IMR-90 (cell line): ENCODE results near the gene SPTB. TPM values are rescaled to one million over a fixed set of nuclear protein-coding genes. Genes with fewer than 3 reads are reported as not detected.

Source experiments
- ATAC-seq: fragments of 200-7000 bp; cut with Tn5 transposase; 2 replicates; pipeline ENCODE4 v1.9.1; 2020; ENCODE audit warnings: low read depth, mild to moderate bottlenecking, moderate library complexity
- BruUV-seq: library from RNA; stranded (reverse); fragments of 400-500 nt; replicated peaks from 2 replicates; lab custom pipeline; 2021; lab: Mats Ljungman, UMichigan
- CTCF ChIA-PET: fragments of 300-600 bp; formaldehyde crosslinking; extraction: SDS; loops from one replicate; lab custom pipeline; 2021; ENCODE audit warnings: antibody characterized with exemption; lab: Yijun Ruan, JAX
- POLR2A ChIA-PET: fragments of 300-600 bp; sonication (Branson Sonifier 250); formaldehyde crosslinking; loops from one replicate; lab custom pipeline; 2022; ENCODE audit warnings: antibody characterized with exemption; ENCODE audit not compliant: unreplicated experiment; lab: Charles Lee
- DNase-seq: peaks from one replicate; pipeline ENCODE4 v3.0.0; 2013
- H2AFZ ChIP-seq: replicated peaks from 2 replicates; pipeline ENCODE3; 2013; ENCODE audit warnings: low read length, mild to moderate bottlenecking; ENCODE audit not compliant: poor library complexity
- H2AK5ac ChIP-seq: 2 replicates; pipeline ENCODE4 v1.6.1; 2013; ENCODE audit warnings: low read depth, low read length, inconsistent platforms
- H2AK9ac ChIP-seq: replicated peaks from 2 replicates; pipeline ENCODE3; 2013; ENCODE audit warnings: mild to moderate bottlenecking, low read depth, low read length, moderate library complexity; ENCODE audit not compliant: poor library complexity
- H2BK120ac ChIP-seq: 2 replicates; pipeline ENCODE4 v1.6.1; 2013; ENCODE audit warnings: low read depth, low read length, inconsistent platforms
- H2BK15ac ChIP-seq: 3 replicates; pipeline ENCODE4 v1.6.1; 2013; ENCODE audit warnings: low read depth, low read length, inconsistent platforms
- H2BK20ac ChIP-seq: 2 replicates; pipeline ENCODE4 v1.6.1; 2013; ENCODE audit warnings: low read depth, mild to moderate bottlenecking, inconsistent platforms, low read length, moderate library complexity
- H2BK5ac ChIP-seq: 2 replicates; pipeline ENCODE4 v1.6.1; 2013; ENCODE audit warnings: mild to moderate bottlenecking, low read depth, low read length, inconsistent platforms; ENCODE audit not compliant: poor library complexity, severe bottlenecking
- H3K14ac ChIP-seq: replicated peaks from 2 replicates; pipeline ENCODE4 v1.6.1; 2013; ENCODE audit warnings: low read depth, low read length, inconsistent platforms
- H3K18ac ChIP-seq: 2 replicates; pipeline ENCODE4 v1.6.1; 2013; ENCODE audit warnings: low read depth, low read length, control low read depth
- H3K23ac ChIP-seq: 2 replicates; pipeline ENCODE4 v1.6.1; 2013; ENCODE audit warnings: low read depth, low read length, inconsistent platforms
- H3K27ac ChIP-seq: 2 replicates; pipeline ENCODE4 v1.5.1; 2013; ENCODE audit warnings: mild to moderate bottlenecking, control low read depth, low read length; ENCODE audit not compliant: insufficient read depth
- H3K27me3 ChIP-seq: 2 replicates; pipeline ENCODE4 v1.6.1; 2013; ENCODE audit warnings: low read length; ENCODE audit not compliant: control insufficient read depth, insufficient read depth
- H3K36me3 ChIP-seq: 2 replicates; pipeline ENCODE4 v1.6.1; 2013; ENCODE audit warnings: low read length, mixed read lengths; ENCODE audit not compliant: control insufficient read depth, insufficient read depth
- H3K4ac ChIP-seq: 2 replicates; pipeline ENCODE4 v1.6.1; 2013; ENCODE audit warnings: low read depth, low read length, inconsistent platforms
- H3K4me1 ChIP-seq: 2 replicates; pipeline ENCODE4 v1.6.1; 2013; ENCODE audit warnings: low read length, mixed read lengths; ENCODE audit not compliant: control insufficient read depth, insufficient read depth
- H3K4me2 ChIP-seq: 2 replicates; pipeline ENCODE4 v1.6.1; 2013; ENCODE audit warnings: low read depth, mild to moderate bottlenecking, control low read depth, low read length, moderate library complexity
- H3K4me3 ChIP-seq: 2 replicates; pipeline ENCODE4 v1.5.1; 2013; ENCODE audit warnings: low read depth, mild to moderate bottlenecking, control low read depth, low read length, moderate library complexity; ENCODE audit not compliant: insufficient read depth
- H3K56ac ChIP-seq: 2 replicates; pipeline ENCODE4 v1.6.1; 2013; ENCODE audit warnings: low read length, inconsistent platforms; ENCODE audit not compliant: insufficient read depth; ENCODE audit errors: extremely low read depth
- H3K79me1 ChIP-seq, 2 experiments: 2 replicates each; pipeline ENCODE4 v1.6.1; 2013; ENCODE audit warnings: low read length in 2 of 2, inconsistent platforms in 1 of 2, low read depth in 1 of 2
- H3K9ac ChIP-seq: 2 replicates; pipeline ENCODE4 v1.6.1; 2013; ENCODE audit warnings: low read depth, low read length, control low read depth
- H3K9me1 ChIP-seq: 2 replicates; pipeline ENCODE4 v1.6.1; 2013; ENCODE audit warnings: low read length, inconsistent platforms; ENCODE audit not compliant: insufficient read depth
- H3K9me3 ChIP-seq: 2 replicates; pipeline ENCODE4 v1.6.1; 2013; ENCODE audit warnings: low read length; ENCODE audit not compliant: control insufficient read depth, insufficient read depth
- H4K20me1 ChIP-seq: 2 replicates; pipeline ENCODE4 v1.6.1; 2013; ENCODE audit warnings: low read length, inconsistent platforms; ENCODE audit not compliant: insufficient read depth
- H4K5ac ChIP-seq: 2 replicates; pipeline ENCODE4 v1.6.1; 2013; ENCODE audit warnings: mild to moderate bottlenecking, low read depth, low read length, control low read depth
- H4K8ac ChIP-seq, 2 experiments: 2 replicates each; pipeline ENCODE4 v1.6.1; 2013; ENCODE audit warnings: low read depth in 2 of 2, low read length in 2 of 2, control low read depth in 1 of 2, inconsistent platforms in 1 of 2
- H4K91ac ChIP-seq: 2 replicates; pipeline ENCODE4 v1.6.1; 2013; ENCODE audit warnings: low read depth, low read length, inconsistent platforms; ENCODE audit not compliant: insufficient read depth
- BHLHE40 ChIP-seq: fragments of 150-350 bp; IDR thresholded peaks from 2 replicates; pipeline ENCODE4 v1.6.1; 2016; ENCODE audit warnings: mild to moderate bottlenecking, low read depth, low read length
- CEBPB ChIP-seq: IDR thresholded peaks from 2 replicates; pipeline ENCODE4 v1.6.1; 2012; ENCODE audit warnings: low read depth, low read length, improper control_type of control experiment
- CHD1 ChIP-seq: IDR thresholded peaks from 2 replicates; pipeline ENCODE4 v1.6.1; 2012; ENCODE audit warnings: low read depth, low read length, improper control_type of control experiment
- CTCF ChIP-seq: conservative IDR thresholded peaks from 2 replicates; pipeline ENCODE4 v1.5.1; 2012; ENCODE audit warnings: mild to moderate bottlenecking, low read depth, low read length, improper control_type of control experiment
- ELK1 ChIP-seq: fragments of 150-350 bp; IDR thresholded peaks from 2 replicates; pipeline ENCODE4 v1.6.1; 2016; ENCODE audit warnings: low read depth, mild to moderate bottlenecking, low read length, moderate library complexity, borderline replicate concordance
- MAFK ChIP-seq: IDR thresholded peaks from 2 replicates; pipeline ENCODE4 v1.6.1; 2012; ENCODE audit warnings: low read depth, low read length, improper control_type of control experiment
- MAZ ChIP-seq: IDR thresholded peaks from 2 replicates; pipeline ENCODE4 v1.6.1; 2012; ENCODE audit warnings: low read depth, mild to moderate bottlenecking, low read length, improper control_type of control experiment, moderate library complexity, borderline replicate concordance
- MXI1 ChIP-seq: IDR thresholded peaks from 2 replicates; pipeline ENCODE4 v1.6.1; 2012; ENCODE audit warnings: low read depth, mild to moderate bottlenecking, low read length, moderate library complexity, borderline replicate concordance
- NFE2L2 ChIP-seq: fragments of 150-350 bp; IDR thresholded peaks from 2 replicates; pipeline ENCODE4 v1.6.1; 2016; ENCODE audit warnings: low read depth, mild to moderate bottlenecking, low read length
- POLR2A ChIP-seq: IDR thresholded peaks from 2 replicates; pipeline ENCODE4 v1.6.1; 2012; ENCODE audit warnings: mild to moderate bottlenecking, low read depth, low read length
- RAD21 ChIP-seq: IDR thresholded peaks from 2 replicates; pipeline ENCODE4 v1.6.1; 2012; ENCODE audit warnings: low read length, improper control_type of control experiment
- RFX5 ChIP-seq: IDR thresholded peaks from 2 replicates; pipeline ENCODE4 v1.8.0; 2012; ENCODE audit warnings: low read depth, mild to moderate bottlenecking, low read length, moderate library complexity
- SMC3 ChIP-seq: fragments of 150-350 bp; IDR thresholded peaks from 2 replicates; pipeline ENCODE4 v1.6.1; 2016; ENCODE audit warnings: low read depth, mild to moderate bottlenecking, antibody characterized with exemption, low read length, moderate library complexity
- USF2 ChIP-seq: fragments of 150-350 bp; IDR thresholded peaks from 2 replicates; pipeline ENCODE4 v1.6.1; 2017; ENCODE audit warnings: mild to moderate bottlenecking, antibody characterized with exemption, low read length, low read depth
- WGBS, 2 experiments: methylation state at CpG; one replicate each; pipeline versions ENCODE4 v1.1.5 to v1.1.7; 2013; ENCODE audit warnings: missing lambda C conversion rate in 2 of 2; ENCODE audit not compliant: insufficient read length in 1 of 2; ENCODE audit errors: extremely low coverage in 2 of 2; 5-methylcytosine and 5-hydroxymethylcytosine counted together
- dilution Hi-C: fragments of 300-500 bp; cut with HindIII; formaldehyde crosslinking; loops from one replicate; pipeline ENCODE4 v1.14.3; 2018; ENCODE audit warnings: low sequenced_read_pairs; ENCODE audit not compliant: unreplicated experiment
- in situ Hi-C: fragments of 300-500 bp; cut with MboI; formaldehyde crosslinking; loops from 3 replicates; pipeline ENCODE4 v1.14.3; 2019; ENCODE audit warnings: low sequenced_read_pairs, inconsistent platforms, mixed read lengths
- intact Hi-C: fragments of 100-400 bp; cut with micrococcal nuclease; formaldehyde crosslinking; loops from 2 replicates; pipeline ENCODE4 v1.10.0; 2022
- polyA plus RNA-seq, 3 experiments: library from polyadenylated mRNA; depleted of rRNA; stranded (reverse); fragments of >200 nt; gene quantifications; 2 replicates each; pipeline ENCODE4 v1.2.3, GENCODE V29; 2012; ENCODE audit warnings: low replicate concordance in 1 of 3
- total RNA-seq: library from RNA; depleted of rRNA; stranded (reverse); fragments of >200 nt; gene quantifications from 2 replicates; pipeline ENCODE4 v1.2.3, GENCODE V29; 2012

Gene SPTB
- total and polyA plus RNA-seq, 2 of the 4 experiments (the other 2 are of a cell fraction), result under 0.01 to 0.07 TPM

GRCh38 chr14:64703395-64704142, 176.1 kb downstream of the SPTB start:
- Histone ChIP-seq H3K9me3 (no peaks in the 10 kb centered on the region), H3K4me3 (peak overlapping the region; percentile 82), H3K4me2 (peak overlapping the region; percentile 76), H3K14ac (peak overlapping the region; percentile 69), H3K27ac (peak overlapping the region; percentile 5; the same call in 1 of the 2 replicates), H3K56ac (no peak overlapping the region; the same call in 1 of the 2 replicates), H3K23ac (peak overlapping the region; percentile 70), H4K5ac (no peak overlapping the region), H3K79me1 (peaks cover 5 to 32% of the 10 kb centered on the region in 2 experiments; a peak in 3 of 4 replicates), H2BK20ac (no peak overlapping the region), H2BK15ac (no peak overlapping the region), H2BK5ac (no peak overlapping the region), H4K20me1 (peaks cover 21% of the 10 kb centered on the region), H3K4ac (peak overlapping the region; percentile 66), H4K91ac (no peak overlapping the region), H2AK9ac (no peak overlapping the region), H3K36me3 (no peaks in the 10 kb centered on the region), H3K27me3 (peaks cover 40% of the 10 kb centered on the region), H3K9ac (peak overlapping the region; percentile 36), H2BK120ac (peak overlapping the region; percentile 64; the same call in 1 of the 2 replicates), H3K9me1 (peaks cover 11% of the 10 kb centered on the region), H2AK5ac (peak overlapping the region; percentile 40), H4K8ac (peak overlapping the region; percentile 39 to 74; a peak in 2 of 4 replicates), H3K4me1 (peaks cover 13% of the 10 kb centered on the region; the same call in 1 of the 2 replicates), H3K18ac (no peak overlapping the region; the same call in 1 of the 2 replicates), H2AFZ (peak overlapping the region; percentile 92)
- ChIA-PET POLR2A (no interaction called here), CTCF (no interaction called here)
- BruUV-seq, result no TSS peak
- 25% methylated on average over 10 of the region's 26 CpGs; no CpG with 5 or more reads in 1 of the 2 experiments for WGBS, 2 experiments
- ATAC-seq, result no peak
- dilution Hi-C loops, result no loop called here
- TF ChIP-seq RAD21 (no peak), RFX5 (no peak), POLR2A (no peak), MAZ (no peak), MAFK (no peak), MXI1 (no peak), SMC3 (no peak), CTCF (no peak), NFE2L2 (no peak), USF2 (no peak), CEBPB (no peak), ELK1 (no peak), BHLHE40 (no peak), CHD1 (no peak)
- DNase-seq, result no peak
- in situ Hi-C loops, result no loop called here
- intact Hi-C loops, result no loop called here
